ENCODE measurements around the gene PITPNB.

DNA sequence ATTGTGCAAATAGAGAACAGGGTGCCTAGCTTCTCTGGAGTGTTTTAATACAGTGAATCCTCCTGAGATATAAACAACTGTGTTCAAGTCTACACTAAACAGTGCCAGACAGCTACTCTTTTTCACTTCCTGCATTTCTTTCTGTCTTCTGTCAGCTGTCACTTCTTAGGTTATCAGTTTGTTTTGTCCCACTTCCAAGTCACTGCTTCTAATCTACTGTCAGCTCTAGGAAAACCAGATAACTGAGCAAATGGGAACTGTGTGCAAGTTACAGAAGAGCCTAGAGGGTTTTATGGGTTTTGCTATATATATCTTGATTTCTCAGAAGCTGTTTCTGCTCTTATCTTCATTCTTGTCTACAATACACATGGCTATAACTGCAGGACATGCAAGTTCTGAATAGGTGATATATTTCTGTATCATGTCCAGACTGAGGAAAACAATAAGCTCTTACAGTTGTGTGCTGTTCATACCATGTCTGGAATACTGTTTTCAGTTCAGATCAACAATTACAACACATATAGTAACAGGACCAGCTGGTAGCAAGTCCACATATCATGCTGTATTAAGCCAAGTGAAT is 5.8 kb downstream of the PITPNB start:
- no peak for TF ChIP-seq ZFYVE20 (CRISPR knock-in tag; IDR thresholded peaks at IDR 0.05; ENCODE audit: borderline replicate concordance, low read depth)
- TF ChIP-seq, protein P1, sequence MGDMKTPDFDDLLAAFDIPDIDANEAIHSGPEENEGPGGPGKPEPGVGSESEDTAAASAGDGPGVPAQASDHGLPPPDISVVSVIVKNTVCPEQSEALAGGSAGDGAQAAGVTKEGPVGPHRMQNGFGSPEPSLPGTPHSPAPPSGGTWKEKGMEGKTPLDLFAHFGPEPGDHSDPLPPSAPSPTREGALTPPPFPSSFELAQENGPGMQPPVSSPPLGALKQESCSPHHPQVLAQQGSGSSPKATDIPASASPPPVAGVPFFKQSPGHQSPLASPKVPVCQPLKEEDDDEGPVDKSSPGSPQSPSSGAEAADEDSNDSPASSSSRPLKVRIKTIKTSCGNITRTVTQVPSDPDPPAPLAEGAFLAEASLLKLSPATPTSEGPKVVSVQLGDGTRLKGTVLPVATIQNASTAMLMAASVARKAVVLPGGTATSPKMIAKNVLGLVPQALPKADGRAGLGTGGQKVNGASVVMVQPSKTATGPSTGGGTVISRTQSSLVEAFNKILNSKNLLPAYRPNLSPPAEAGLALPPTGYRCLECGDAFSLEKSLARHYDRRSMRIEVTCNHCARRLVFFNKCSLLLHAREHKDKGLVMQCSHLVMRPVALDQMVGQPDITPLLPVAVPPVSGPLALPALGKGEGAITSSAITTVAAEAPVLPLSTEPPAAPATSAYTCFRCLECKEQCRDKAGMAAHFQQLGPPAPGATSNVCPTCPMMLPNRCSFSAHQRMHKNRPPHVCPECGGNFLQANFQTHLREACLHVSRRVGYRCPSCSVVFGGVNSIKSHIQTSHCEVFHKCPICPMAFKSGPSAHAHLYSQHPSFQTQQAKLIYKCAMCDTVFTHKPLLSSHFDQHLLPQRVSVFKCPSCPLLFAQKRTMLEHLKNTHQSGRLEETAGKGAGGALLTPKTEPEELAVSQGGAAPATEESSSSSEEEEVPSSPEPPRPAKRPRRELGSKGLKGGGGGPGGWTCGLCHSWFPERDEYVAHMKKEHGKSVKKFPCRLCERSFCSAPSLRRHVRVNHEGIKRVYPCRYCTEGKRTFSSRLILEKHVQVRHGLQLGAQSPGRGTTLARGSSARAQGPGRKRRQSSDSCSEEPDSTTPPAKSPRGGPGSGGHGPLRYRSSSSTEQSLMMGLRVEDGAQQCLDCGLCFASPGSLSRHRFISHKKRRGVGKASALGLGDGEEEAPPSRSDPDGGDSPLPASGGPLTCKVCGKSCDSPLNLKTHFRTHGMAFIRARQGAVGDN (CRISPR knock-in tag; IDR thresholded peaks at IDR 0.05), result no peak
- no peak for TF ChIP-seq EZH2 (conservative IDR thresholded peaks at IDR 0.05; ENCODE audit: low read depth, low read length)
- no peak for TF ChIP-seq ZSCAN29 (CRISPR knock-in tag; conservative IDR thresholded peaks at IDR 0.05)
- no peak for TF ChIP-seq ZNF775 (CRISPR knock-in tag; IDR thresholded peaks at IDR 0.05; ENCODE audit: borderline replicate concordance)
- TF ChIP-seq, protein P2, sequence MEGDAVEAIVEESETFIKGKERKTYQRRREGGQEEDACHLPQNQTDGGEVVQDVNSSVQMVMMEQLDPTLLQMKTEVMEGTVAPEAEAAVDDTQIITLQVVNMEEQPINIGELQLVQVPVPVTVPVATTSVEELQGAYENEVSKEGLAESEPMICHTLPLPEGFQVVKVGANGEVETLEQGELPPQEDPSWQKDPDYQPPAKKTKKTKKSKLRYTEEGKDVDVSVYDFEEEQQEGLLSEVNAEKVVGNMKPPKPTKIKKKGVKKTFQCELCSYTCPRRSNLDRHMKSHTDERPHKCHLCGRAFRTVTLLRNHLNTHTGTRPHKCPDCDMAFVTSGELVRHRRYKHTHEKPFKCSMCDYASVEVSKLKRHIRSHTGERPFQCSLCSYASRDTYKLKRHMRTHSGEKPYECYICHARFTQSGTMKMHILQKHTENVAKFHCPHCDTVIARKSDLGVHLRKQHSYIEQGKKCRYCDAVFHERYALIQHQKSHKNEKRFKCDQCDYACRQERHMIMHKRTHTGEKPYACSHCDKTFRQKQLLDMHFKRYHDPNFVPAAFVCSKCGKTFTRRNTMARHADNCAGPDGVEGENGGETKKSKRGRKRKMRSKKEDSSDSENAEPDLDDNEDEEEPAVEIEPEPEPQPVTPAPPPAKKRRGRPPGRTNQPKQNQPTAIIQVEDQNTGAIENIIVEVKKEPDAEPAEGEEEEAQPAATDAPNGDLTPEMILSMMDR (CRISPR knock-in tag; IDR thresholded peaks at IDR 0.05), result no peak
- no peak for TF ChIP-seq TOE1 (CRISPR knock-in tag; IDR thresholded peaks at IDR 0.05)
- TF ChIP-seq SP1 (IDR thresholded peaks at IDR 0.05), result no peak
- TF ChIP-seq SP1 (CRISPR knock-in tag; IDR thresholded peaks at IDR 0.05), result no peak
- no peak for TF ChIP-seq KDM5B (CRISPR knock-in tag; IDR thresholded peaks at IDR 0.05; ENCODE audit: borderline replicate concordance)
- no peak for TF ChIP-seq JUND (CRISPR knock-in tag; IDR thresholded peaks at IDR 0.05)
